ENCODE measurements around the gene GAB4. TPM values are rescaled to one million over a fixed set of nuclear protein-coding genes. Genes with fewer than 3 reads are reported as not detected.
"Not testable (repeated sequence)": the region's sequence is repeated elsewhere in the genome, so short reads cannot be mapped to it uniquely, and the experiment has no call there.

The GAB4 gene
- total and polyA plus RNA-seq, 2 of the 4 experiments (the other 2 are of a cell fraction) = not detected

GRCh38 chr22:17014101-17014440, 6.0 kb upstream of the GAB4 start:
- H3K4me2 ChIP-seq (ENCODE audit: low read depth, low read length); H3K79me1 ChIP-seq (ENCODE audit: low read depth in 1 of 2, low read length in 2 of 2); H3K4me1 ChIP-seq (ENCODE audit: control insufficient read depth, insufficient read depth, low read length); H2AK9ac ChIP-seq (replicated peaks; ENCODE audit: low read depth, low read length, poor library complexity); H2BK5ac ChIP-seq (ENCODE audit: low read depth, low read length, poor library complexity, severe bottlenecking); dilution Hi-C loops (cut with HindIII; ENCODE audit: low sequenced_read_pairs, unreplicated experiment); H4K5ac ChIP-seq (ENCODE audit: low read depth, low read length); H2BK120ac ChIP-seq (ENCODE audit: low read depth, low read length); intact Hi-C loops (cut with micrococcal nuclease); H2AK5ac ChIP-seq (ENCODE audit: low read depth, low read length); H3K14ac ChIP-seq (replicated peaks; ENCODE audit: low read depth, low read length); H2AFZ ChIP-seq (replicated peaks; ENCODE audit: low read length, poor library complexity); ATAC-seq (ENCODE audit: low read depth); H3K18ac ChIP-seq (ENCODE audit: low read depth, low read length); H3K9me3 ChIP-seq (ENCODE audit: control insufficient read depth, insufficient read depth, low read length); H3K56ac ChIP-seq (ENCODE audit: extremely low read depth, insufficient read depth, low read length); H3K9ac ChIP-seq (ENCODE audit: low read depth, low read length); H3K27me3 ChIP-seq (ENCODE audit: control insufficient read depth, insufficient read depth, low read length); H4K8ac ChIP-seq (ENCODE audit: low read depth in 2 of 2, low read length in 2 of 2); H2BK15ac ChIP-seq (ENCODE audit: low read depth, low read length); BruUV-seq (replicated peaks); H3K9me1 ChIP-seq (ENCODE audit: insufficient read depth, low read length); H2BK20ac ChIP-seq (ENCODE audit: low read depth, low read length); H4K91ac ChIP-seq (ENCODE audit: insufficient read depth, low read depth, low read length); in situ Hi-C loops (cut with MboI; ENCODE audit: low sequenced_read_pairs); H3K4me3 ChIP-seq (ENCODE audit: insufficient read depth, low read depth, low read length); H3K23ac ChIP-seq (ENCODE audit: low read depth, low read length); CTCF ChIA-PET; H4K20me1 ChIP-seq (ENCODE audit: insufficient read depth, low read length); H3K27ac ChIP-seq (ENCODE audit: insufficient read depth, low read length); H3K36me3 ChIP-seq (ENCODE audit: control insufficient read depth, insufficient read depth, low read length); H3K4ac ChIP-seq (ENCODE audit: low read depth, low read length); DNase-seq: not testable (repeated sequence)
- POLR2A ChIA-PET (ENCODE audit: unreplicated experiment) = interaction anchor here (0.6 kb wide), 1 partner anchor 542 kb away, joined by 3 read pairs; no protein-coding TSS in a partner anchor
- WGBS, 2 experiments (ENCODE audit: extremely low coverage in 2 of 2, insufficient read length in 1 of 2) = 0% methylated on average over 1 of the region's 3 CpGs; no CpG with 5 or more reads in 1 of the 2 experiments

All from IMR-90 (cell line).